GM11168 (cell line): ENCODE results near the gene FAM81A.

Experiments
- in situ Hi-C: fragments of 300-500 bp; cut with MboI; formaldehyde crosslinking; loops from one replicate; pipeline ENCODE4 v1.12.0; 2022; ENCODE audit warnings: low sequenced_read_pairs; ENCODE audit not compliant: unreplicated experiment

FAM81A gene

GRCh38 chr15:59532770-59533379 is 94.9 kb downstream of the FAM81A start:
- in situ Hi-C loops: loop anchor here (25.0 kb wide), 1 partner anchor 1321 kb away; no protein-coding TSS in a partner anchor

GRCh38 chr15:59536553-59536952 is 98.6 kb downstream of the FAM81A start:
- in situ Hi-C loops: loop anchor here (25.0 kb wide), 1 partner anchor 1324 kb away; no protein-coding TSS in a partner anchor

- in situ Hi-C loops: loop anchor here (25.0 kb wide), 1 partner anchor 1325 kb away; no protein-coding TSS in a partner anchor
These were observed 99.4 kb downstream of the FAM81A start for GRCh38 chr15:59537403-59537802.

GRCh38 chr15:59538494-59538893 is 100.5 kb downstream of the FAM81A start:
- in situ Hi-C loops: loop anchor here (25.0 kb wide), 1 partner anchor 1326 kb away; no protein-coding TSS in a partner anchor

GRCh38 chr15:59539799-59540198 is 101.8 kb downstream of the FAM81A start:
- in situ Hi-C loops: loop anchor here (5.0 to 25.0 kb wide), 2 partner anchors 83 to 1327 kb away; no protein-coding TSS in a partner anchor

GRCh38 chr15:59540654-59541053 is 102.7 kb downstream of the FAM81A start:
- in situ Hi-C loops: loop anchor here (5.0 to 25.0 kb wide), 2 partner anchors 82 to 1328 kb away; no protein-coding TSS in a partner anchor

DNA sequence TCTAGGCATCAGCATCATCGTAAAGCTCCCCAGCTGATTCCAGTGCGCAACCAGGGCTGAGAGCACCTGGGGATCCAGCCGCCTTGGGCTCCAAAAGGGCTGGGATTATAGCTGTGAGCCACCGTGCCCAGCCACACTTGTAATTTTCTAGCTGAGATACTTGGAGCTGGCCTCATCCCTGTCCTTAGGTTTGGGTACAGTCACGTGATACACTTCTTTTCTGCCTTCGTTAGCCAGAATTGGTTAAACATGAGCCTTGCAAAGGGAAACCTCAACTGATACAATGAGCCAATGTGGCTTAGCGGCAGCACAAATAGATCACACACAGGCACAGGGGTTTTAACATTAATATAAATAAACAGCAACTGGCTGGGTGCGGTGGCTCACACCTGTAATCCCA is 103.8 kb downstream of the FAM81A start:
- in situ Hi-C loops: loop anchor here (5.0 to 25.0 kb wide), 2 partner anchors 81 to 1329 kb away; no protein-coding TSS in a partner anchor

DNA sequence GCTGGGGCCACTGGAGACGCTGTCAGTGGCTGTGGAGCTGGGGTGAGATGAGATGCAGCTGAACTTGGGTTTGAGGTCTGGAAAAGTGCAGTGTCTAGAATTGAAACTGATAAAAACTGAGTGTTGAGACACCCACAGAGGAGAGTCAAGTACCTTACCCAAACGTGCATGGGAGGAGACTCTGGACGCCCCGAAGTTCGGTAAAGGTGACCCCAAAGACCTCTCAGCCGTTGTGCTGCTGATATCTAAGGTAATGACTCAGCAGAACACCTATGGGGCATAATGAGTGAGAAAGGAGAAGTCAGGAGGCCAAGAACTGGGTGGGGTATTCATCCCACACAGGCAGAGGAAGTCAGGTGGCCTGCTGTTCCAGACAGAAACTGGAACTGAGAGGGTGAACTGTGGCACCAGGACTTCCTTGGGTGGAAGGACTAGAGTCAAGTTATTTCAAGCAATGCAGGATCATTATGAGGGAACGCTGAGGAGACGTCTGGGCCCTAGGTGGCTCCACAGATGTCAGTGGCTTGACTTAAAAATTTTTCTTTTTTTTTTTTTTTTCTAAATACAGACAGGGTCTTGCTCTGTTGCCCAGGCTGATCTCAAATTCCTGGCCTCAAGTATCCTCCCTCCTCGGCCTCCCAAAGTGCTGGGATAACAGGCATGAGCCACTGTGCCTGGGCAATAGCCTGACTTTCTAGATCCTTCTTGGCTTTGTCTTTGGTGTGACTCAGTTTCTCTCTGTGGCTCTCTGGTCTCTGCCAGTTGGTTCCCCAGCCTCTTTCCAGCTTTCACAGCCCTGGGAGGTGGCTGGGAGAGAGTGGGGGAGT is 105.9 kb downstream of the FAM81A start:
- in situ Hi-C loops: loop anchor here (5.0 to 25.0 kb wide), 2 partner anchors 78 to 1332 kb away; no protein-coding TSS in a partner anchor

DNA sequence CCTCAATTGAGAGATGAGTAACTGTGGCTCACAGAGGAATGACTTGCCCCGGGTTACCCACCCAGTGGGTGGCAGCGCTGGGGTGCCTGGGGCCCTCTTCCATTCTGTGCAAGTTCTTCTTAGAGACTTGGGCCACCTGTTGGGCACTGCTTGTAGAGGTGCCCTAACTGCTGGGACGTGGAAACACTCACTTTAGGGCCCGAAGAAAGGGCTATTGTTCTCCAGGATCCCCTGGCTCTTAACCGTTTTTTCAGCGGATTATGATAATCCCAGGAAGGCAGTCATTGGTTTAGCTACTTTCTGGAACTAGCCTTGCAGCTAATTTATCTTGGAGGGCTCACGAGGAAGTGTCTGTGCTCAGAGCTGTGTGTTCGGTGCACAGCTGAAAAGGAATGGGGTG is 107.6 kb downstream of the FAM81A start:
- in situ Hi-C loops: loop anchor here (25.0 kb wide), 1 partner anchor 1333 kb away; no protein-coding TSS in a partner anchor

DNA sequence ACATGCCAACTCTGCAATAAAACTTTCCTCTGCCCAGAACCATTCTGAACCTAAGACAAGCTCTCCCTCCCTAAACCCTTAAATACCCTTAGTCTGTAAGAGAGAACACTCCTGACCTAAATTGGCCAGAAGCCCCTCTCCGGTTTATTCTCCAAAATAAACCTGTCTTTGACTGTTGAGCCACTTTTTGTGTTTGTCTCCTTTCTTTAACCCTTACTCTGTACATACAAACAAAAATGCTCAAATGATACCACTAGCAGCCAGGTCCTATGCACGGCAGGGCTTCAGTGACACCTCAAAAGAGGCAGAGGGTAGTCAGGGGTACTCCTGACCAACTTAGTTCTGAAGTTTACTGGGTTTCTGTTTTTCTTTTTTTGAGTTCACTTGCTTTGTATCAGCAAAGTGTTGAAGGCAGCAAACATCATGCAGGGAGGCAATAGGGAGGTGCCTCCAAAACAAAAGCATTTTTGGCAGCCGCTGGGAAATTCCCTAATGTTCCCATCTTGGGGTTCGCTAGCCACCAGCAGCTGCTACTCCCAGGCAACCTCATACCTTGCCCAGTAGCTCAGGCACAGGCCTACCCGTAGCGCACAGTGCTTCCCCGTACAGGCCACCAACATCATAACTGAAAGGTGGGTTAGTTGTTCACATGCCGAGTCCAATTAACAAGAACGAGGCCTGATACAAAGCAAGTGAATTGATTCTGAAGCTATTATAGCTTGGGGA is 110.7 kb downstream of the FAM81A start:
- in situ Hi-C loops: loop anchor here (25.0 kb wide), 1 partner anchor 1336 kb away; no protein-coding TSS in a partner anchor

- in situ Hi-C loops: loop anchor here (25.0 kb wide), 1 partner anchor 1337 kb away; no protein-coding TSS in a partner anchor
These were observed 111.6 kb downstream of the FAM81A start for GRCh38 chr15:59549301-59550185.

DNA sequence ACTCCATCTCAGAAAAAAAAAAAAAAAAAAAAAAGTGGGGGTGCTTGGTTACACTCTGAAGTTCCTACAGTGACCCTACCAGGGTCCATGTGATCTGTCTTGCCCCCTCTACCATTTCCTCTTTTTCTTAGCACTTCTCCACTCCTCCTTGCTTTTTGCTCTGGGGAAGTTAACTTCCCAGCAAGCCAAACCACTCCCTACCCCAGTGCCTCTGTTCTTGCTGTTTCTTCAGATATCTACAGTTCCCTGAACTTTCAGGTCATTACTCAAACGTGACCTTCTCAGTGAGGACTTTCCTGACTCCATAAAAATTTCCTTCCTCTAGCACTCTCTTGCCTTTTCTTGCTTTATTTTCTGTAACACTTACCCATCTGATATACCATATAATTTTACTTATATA is 112.5 kb downstream of the FAM81A start:
- in situ Hi-C loops: no loop called here

GRCh38 chr15:59550956-59551355 is 113.0 kb downstream of the FAM81A start:
- in situ Hi-C loops: no loop called here

GRCh38 chr15:59553879-59554735 is 116.1 kb downstream of the FAM81A start:
- in situ Hi-C loops: no loop called here

- in situ Hi-C loops: no loop called here
These were observed 117.7 kb downstream of the FAM81A start for GRCh38 chr15:59555696-59556095.

DNA sequence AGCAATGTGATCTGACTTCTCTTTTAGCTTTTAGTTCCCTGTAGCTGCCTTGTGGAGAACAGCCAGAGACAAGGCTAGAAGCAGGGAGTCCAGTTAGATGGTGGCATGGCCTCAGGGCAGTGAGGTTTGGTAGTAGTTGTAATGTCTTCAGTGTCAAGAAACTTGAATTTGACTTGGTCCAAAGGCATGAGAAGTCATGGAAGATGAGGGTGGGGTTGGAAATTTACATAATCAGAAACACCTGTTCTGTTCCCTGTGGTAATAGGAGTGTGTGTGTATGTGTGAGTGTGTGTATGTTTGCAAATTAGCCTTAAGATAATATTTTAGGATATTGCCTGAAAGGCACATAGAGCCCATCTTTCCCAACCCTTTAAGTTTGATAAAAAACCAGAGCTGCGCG is 118.4 kb downstream of the FAM81A start:
- in situ Hi-C loops: no loop called here

DNA sequence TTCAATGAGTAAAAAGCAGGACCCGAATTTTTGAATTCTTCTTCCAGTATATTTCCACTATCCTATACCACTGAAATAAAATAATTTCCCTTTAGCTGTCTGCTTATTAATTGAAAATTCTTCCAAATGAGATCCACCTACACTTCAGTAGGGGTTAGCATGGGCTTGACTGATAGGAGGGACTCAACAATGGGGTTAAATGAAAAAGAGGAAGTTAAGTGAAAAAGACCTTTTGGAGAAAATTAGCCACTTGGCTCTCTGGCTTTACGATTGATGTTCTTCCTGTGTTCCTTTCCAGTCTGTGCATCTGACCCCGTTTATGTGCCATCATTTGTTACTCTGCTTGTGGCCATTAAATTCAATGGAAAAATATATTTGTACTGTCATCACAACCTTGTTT is 119.6 kb downstream of the FAM81A start:
- in situ Hi-C loops: no loop called here

DNA sequence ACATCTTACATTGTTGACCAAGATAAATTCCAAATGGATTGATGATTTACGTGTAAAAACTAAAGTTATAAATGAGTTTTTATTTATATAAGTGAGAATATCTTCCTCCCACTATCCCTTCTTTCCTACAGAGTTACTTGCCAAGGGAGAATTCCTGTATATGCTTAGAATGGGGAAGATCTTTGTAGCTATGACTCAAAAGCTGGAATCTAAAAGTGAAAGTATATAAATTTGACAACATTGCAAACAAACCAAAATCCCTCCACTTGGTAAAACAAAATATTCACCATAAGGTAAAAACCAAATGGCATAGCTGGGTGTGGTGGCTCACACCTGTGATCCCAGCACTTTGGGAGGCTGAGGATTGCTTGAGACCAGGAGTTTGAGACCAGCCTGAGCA is 120.9 kb downstream of the FAM81A start:
- in situ Hi-C loops: no loop called here
